ENCODE measurements around the gene TACR3. TPM values are rescaled to one million over a fixed set of nuclear protein-coding genes. Genes with fewer than 3 reads are reported as not detected.
A peak's percentile ranks its signal among the peaks of the same experiment; 100 is the strongest.

TACR3 gene
- total RNA-seq, 1 experiment from 2014 or later: not detected

- H3K36me3 ChIP-seq (ENCODE audit: low read depth): no peaks in the 10 kb centered on the region
- no peaks in the 10 kb centered on the region for H3K9me2 ChIP-seq (ENCODE audit: insufficient read depth)
- H3K79me2 ChIP-seq (ENCODE audit: low read depth): no peaks in the 10 kb centered on the region
- ChIA-PET POLR2A (ENCODE audit: unreplicated experiment) (interaction anchor here (0.5 kb wide), 1 partner anchor 9 kb away, joined by 5 read pairs; no protein-coding TSS in a partner anchor), CTCF (no interaction called here)
- no peaks in the 10 kb centered on the region for H3K9me3 ChIP-seq (ENCODE audit: insufficient read depth, low read depth)
- TF ChIP-seq CTCF (conservative IDR thresholded peaks at IDR 0.05) (no peak), EZH2 (IDR thresholded peaks at IDR 0.05; ENCODE audit: low read depth) (no peak)
- H2AFZ ChIP-seq: no peak overlapping the region
- H3F3A ChIP-seq (ENCODE audit: insufficient read depth, low read depth): no peaks in the 10 kb centered on the region
- H3K4me3 ChIP-seq: no peak overlapping the region
- intact Hi-C loops (cut with micrococcal nuclease; ENCODE audit: unreplicated experiment): loop anchor here (10.0 kb wide), 1 partner anchor 269 kb away; no protein-coding TSS in a partner anchor
- H3K4me2 ChIP-seq: no peak overlapping the region
- no peak overlapping the region for H3K27ac ChIP-seq
- no peaks in the 10 kb centered on the region for H3K4me1 ChIP-seq (replicated peaks; ENCODE audit: insufficient read depth)
- H4K20me1 ChIP-seq (ENCODE audit: insufficient read depth): no peaks in the 10 kb centered on the region
- DNase-seq: no peak
- no peaks in the 10 kb centered on the region for H3K27me3 ChIP-seq (ENCODE audit: insufficient read depth, low read depth)
- BruUV-seq (replicated peaks): no TSS peak
These were observed 73.8 kb downstream of the TACR3 start for GRCh38 chr4:103645991-103646390.

GRCh38 chr4:103634236-103634635, 85.5 kb downstream of the TACR3 start:
- no peaks in the 10 kb centered on the region for H3F3A ChIP-seq (ENCODE audit: insufficient read depth, low read depth)
- no peaks in the 10 kb centered on the region for H3K79me2 ChIP-seq (ENCODE audit: low read depth)
- H3K9me3 ChIP-seq (ENCODE audit: insufficient read depth, low read depth): no peaks in the 10 kb centered on the region
- H3K27me3 ChIP-seq (ENCODE audit: insufficient read depth, low read depth): no peaks in the 10 kb centered on the region
- H3K27ac ChIP-seq: no peak overlapping the region
- no peaks in the 10 kb centered on the region for H3K9me2 ChIP-seq (ENCODE audit: insufficient read depth)
- no peaks in the 10 kb centered on the region for H3K4me1 ChIP-seq (replicated peaks; ENCODE audit: insufficient read depth)
- ChIA-PET CTCF (no interaction called here), POLR2A (ENCODE audit: unreplicated experiment) (interaction anchor here (0.5 kb wide), 1 partner anchor 66 kb away, joined by 4 read pairs; no protein-coding TSS in a partner anchor)
- TF ChIP-seq EZH2 (IDR thresholded peaks at IDR 0.05; ENCODE audit: low read depth): no peak
- 0 out of 2 replicates have a peak, but pooled peaks have one; percentile 24 for TF ChIP-seq CTCF (conservative IDR thresholded peaks at IDR 0.05)
- BruUV-seq (replicated peaks): no TSS peak
- H3K4me3 ChIP-seq: no peak overlapping the region
- no peaks in the 10 kb centered on the region for H4K20me1 ChIP-seq (ENCODE audit: insufficient read depth)
- no peak overlapping the region for H3K4me2 ChIP-seq
- H3K36me3 ChIP-seq (ENCODE audit: low read depth): no peaks in the 10 kb centered on the region
- no peak for DNase-seq
- intact Hi-C loops (cut with micrococcal nuclease; ENCODE audit: unreplicated experiment): no loop called here
- H2AFZ ChIP-seq: no peak overlapping the region

- intact Hi-C loops (cut with micrococcal nuclease; ENCODE audit: unreplicated experiment): no loop called here
- Histone ChIP-seq H2AFZ (no peak overlapping the region), H3K4me1 (replicated peaks; ENCODE audit: insufficient read depth) (no peaks in the 10 kb centered on the region), H3K4me3 (no peak overlapping the region), H4K20me1 (ENCODE audit: insufficient read depth) (no peaks in the 10 kb centered on the region), H3K27ac (no peak overlapping the region), H3F3A (ENCODE audit: insufficient read depth, low read depth) (no peaks in the 10 kb centered on the region), H3K4me2 (no peak overlapping the region), H3K36me3 (ENCODE audit: low read depth) (no peaks in the 10 kb centered on the region), H3K9me3 (ENCODE audit: insufficient read depth, low read depth) (no peaks in the 10 kb centered on the region), H3K79me2 (ENCODE audit: low read depth) (no peaks in the 10 kb centered on the region), H3K27me3 (ENCODE audit: insufficient read depth, low read depth) (no peaks in the 10 kb centered on the region), H3K9me2 (ENCODE audit: insufficient read depth) (no peaks in the 10 kb centered on the region)
- POLR2A ChIA-PET (ENCODE audit: unreplicated experiment): no interaction called here
- no peak for TF ChIP-seq EZH2 (IDR thresholded peaks at IDR 0.05; ENCODE audit: low read depth)
- TF ChIP-seq CTCF (conservative IDR thresholded peaks at IDR 0.05): no peak
- BruUV-seq (replicated peaks): no TSS peak
- CTCF ChIA-PET: no interaction called here
- no peak for DNase-seq
These were observed 93.5 kb downstream of the TACR3 start for GRCh38 chr4:103626296-103626695.

Data from PC-9 (cell line).